ENCODE measurements around the gene LCMT2.

LCMT2 gene

GRCh38 chr15:43329960-43330779 lies at the start of gene LCMT2:
Gene LCMT2, minus strand, starts transcription at chr15:43330573. Its CDS starts 84 bp downstream, at chr15:43330489.
- peak; percentile 92 for DNase-seq (ENCODE audit: low spot score)
- in situ Hi-C loops (cut with MboI; ENCODE audit: low pct_unique_long_range_greater_than_20kb, low sequenced_read_pairs, unreplicated experiment) = no loop called here
- TF ChIP-seq CTCF (IDR thresholded peaks at IDR 0.05; ENCODE audit: extremely low read depth, insufficient read depth, missing control alignments) = no peak

- in situ Hi-C loops (cut with MboI; ENCODE audit: low pct_unique_long_range_greater_than_20kb, low sequenced_read_pairs, unreplicated experiment) = no loop called here
These were observed 48.2 kb upstream of the LCMT2 start for GRCh38 chr15:43378601-43379000.

GRCh38 chr15:43376017-43376705 lies 45.8 kb upstream of the LCMT2 start:
- DNase-seq (ENCODE audit: low spot score) = peak; percentile 47
- TF ChIP-seq CTCF (IDR thresholded peaks at IDR 0.05; ENCODE audit: extremely low read depth, insufficient read depth, missing control alignments) = peak; percentile 66
- in situ Hi-C loops (cut with MboI; ENCODE audit: low pct_unique_long_range_greater_than_20kb, low sequenced_read_pairs, unreplicated experiment) = no loop called here

More at GRCh38 chr15:43378601-43379000, 48.2 kb upstream of the LCMT2 start:
- no peak for DNase-seq (ENCODE audit: low spot score)
- no peak for TF ChIP-seq CTCF (IDR thresholded peaks at IDR 0.05; ENCODE audit: extremely low read depth, insufficient read depth, missing control alignments)

- peak; percentile 55 for TF ChIP-seq CTCF (IDR thresholded peaks at IDR 0.05; ENCODE audit: extremely low read depth, insufficient read depth, missing control alignments)
- in situ Hi-C loops (cut with MboI; ENCODE audit: low pct_unique_long_range_greater_than_20kb, low sequenced_read_pairs, unreplicated experiment) = no loop called here
- DNase-seq (ENCODE audit: low spot score) = peak; percentile 95
These were observed 40.9 kb upstream of the LCMT2 start, which contains the start of the genes TUBGCP4 and ZSCAN29 for GRCh38 chr15:43370975-43371974. Gene TUBGCP4, plus strand, starts transcription at chr15:43371101. Its CDS starts 254 bp downstream, at chr15:43371355. Gene ZSCAN29, minus strand, starts transcription at chr15:43371043. Its CDS starts 1,130 bp downstream, at chr15:43369913.

- in situ Hi-C loops (cut with MboI; ENCODE audit: low pct_unique_long_range_greater_than_20kb, low sequenced_read_pairs, unreplicated experiment) = no loop called here
- no peak for TF ChIP-seq CTCF (IDR thresholded peaks at IDR 0.05; ENCODE audit: extremely low read depth, insufficient read depth, missing control alignments)
- DNase-seq (ENCODE audit: low spot score) = no peak
These were observed 40.1 kb upstream of the LCMT2 start for GRCh38 chr15:43370310-43370974.
